WERI-Rb-1 (cell line): ENCODE results near the gene PCNT.
"Not testable (repeated sequence)": the region's sequence is repeated elsewhere in the genome, so short reads cannot be mapped to it uniquely, and the experiment has no call there.

Source experiments
- DNase-seq: peaks from one replicate; pipeline ENCODE4 v3.0.0-alpha.2; 2020
- H3K27ac ChIP-seq: fragments of 250-450 bp; sonication (Bioruptor Pico); 2 replicates; pipeline ENCODE4 v1.5.1; 2020; ENCODE audit warnings: mild to moderate bottlenecking, moderate library complexity
- H3K27me3 ChIP-seq: fragments of 250-450 bp; sonication (Bioruptor Pico); 2 replicates; pipeline ENCODE4 v1.5.1; 2021; ENCODE audit warnings: mild to moderate bottlenecking, low read depth, moderate library complexity; ENCODE audit not compliant: insufficient read depth, severe bottlenecking
- H3K36me3 ChIP-seq: fragments of 250-450 bp; sonication (Bioruptor Pico); 2 replicates; pipeline ENCODE4 v1.5.1; 2020; ENCODE audit warnings: mild to moderate bottlenecking, moderate library complexity
- H3K4me3 ChIP-seq: 2 replicates; pipeline ENCODE4 v1.5.1; 2011; ENCODE audit warnings: low read depth, mild to moderate bottlenecking, control low read depth, low read length
- H3K9me3 ChIP-seq: fragments of 250-450 bp; sonication (Bioruptor Pico); 2 replicates; pipeline ENCODE4 v1.5.1; 2021; ENCODE audit warnings: mild to moderate bottlenecking, moderate library complexity; ENCODE audit not compliant: severe bottlenecking
- CTCF ChIP-seq: IDR thresholded peaks from 2 replicates; pipeline ENCODE4 v1.5.1; 2011; ENCODE audit warnings: low read depth, mild to moderate bottlenecking, control low read depth, inconsistent platforms, low read length

PCNT gene

GRCh38 chr21:46301759-46302158 is 22.2 kb upstream of the PCNT start:
- Histone ChIP-seq H3K4me3 (no peak overlapping the region), H3K9me3 (no peaks in the 10 kb centered on the region), H3K27me3 (no peaks in the 10 kb centered on the region), H3K27ac (no peak overlapping the region), H3K36me3 (peaks cover 63% of the 10 kb centered on the region)
- TF ChIP-seq CTCF = no peak
- no peak for DNase-seq

- Histone ChIP-seq H3K36me3 (peaks cover 72% of the 10 kb centered on the region), H3K9me3 (no peaks in the 10 kb centered on the region), H3K27me3 (no peaks in the 10 kb centered on the region), H3K4me3 (no peak overlapping the region), H3K27ac (no peak overlapping the region)
- TF ChIP-seq CTCF = no peak
- no peak for DNase-seq
Measured at GRCh38 chr21:46304437-46304836, 19.5 kb upstream of the PCNT start.

GRCh38 chr21:46304955-46305354 is 19.0 kb upstream of the PCNT start:
- Histone ChIP-seq H3K27ac (no peak overlapping the region), H3K9me3 (no peaks in the 10 kb centered on the region), H3K27me3 (no peaks in the 10 kb centered on the region), H3K36me3 (peaks cover 70% of the 10 kb centered on the region), H3K4me3 (no peak overlapping the region)
- no peak for TF ChIP-seq CTCF
- DNase-seq = no peak

- H3K9me3 ChIP-seq = no peaks in the 10 kb centered on the region
- DNase-seq = no peak
- TF ChIP-seq CTCF = no peak
- no peaks in the 10 kb centered on the region for H3K27me3 ChIP-seq
- H3K4me3 ChIP-seq = no peak overlapping the region
- peaks cover 63% of the 10 kb centered on the region for H3K36me3 ChIP-seq
- H3K27ac ChIP-seq = no peak overlapping the region
Measured at GRCh38 chr21:46307625-46308024, 16.3 kb upstream of the PCNT start.

GRCh38 chr21:46308431-46308830 is 15.5 kb upstream of the PCNT start:
- no peak overlapping the region for H3K27ac ChIP-seq
- no peak for DNase-seq
- no peak for TF ChIP-seq CTCF
- no peak overlapping the region for H3K4me3 ChIP-seq
- no peaks in the 10 kb centered on the region for H3K27me3 ChIP-seq
- H3K36me3 ChIP-seq = peaks cover 71% of the 10 kb centered on the region
- H3K9me3 ChIP-seq = no peaks in the 10 kb centered on the region

GRCh38 chr21:46310260-46310659 is 13.7 kb upstream of the PCNT start:
- not testable (repeated sequence) for DNase-seq, H3K27ac ChIP-seq
- H3K36me3 ChIP-seq = peaks cover 76% of the 10 kb centered on the region

GRCh38 chr21:46311568-46311967 is 12.4 kb upstream of the PCNT start:
- H3K36me3 ChIP-seq = peaks cover 69% of the 10 kb centered on the region

More at GRCh38 chr21:46310260-46310659, 13.7 kb upstream of the PCNT start:
- not testable (repeated sequence) for H3K9me3 ChIP-seq, H3K27me3 ChIP-seq, H3K4me3 ChIP-seq

More at GRCh38 chr21:46311568-46311967, 12.4 kb upstream of the PCNT start:
- no peak for TF ChIP-seq CTCF
- no peak for DNase-seq
- Histone ChIP-seq H3K27me3 (no peaks in the 10 kb centered on the region), H3K4me3 (no peak overlapping the region), H3K27ac (no peak overlapping the region), H3K9me3 (no peaks in the 10 kb centered on the region)
